GM12801 (cell line): ENCODE results near the gene COX6A2.

Experiments used
- CTCF ChIP-seq: IDR thresholded peaks from one replicate; pipeline ENCODE4 v1.5.1; 2011; ENCODE audit warnings: control low read depth; ENCODE audit not compliant: insufficient read length; ENCODE audit errors: extremely low read depth

Gene COX6A2

GRCh38 chr16:31427441-31428278 is 500 bp downstream of the COX6A2 start:
- TF ChIP-seq CTCF = no peak

GRCh38 chr16:31423801-31424200 is 4.4 kb downstream of the COX6A2 start:
- no peak for TF ChIP-seq CTCF

GRCh38 chr16:31423241-31423640 is 4.9 kb downstream of the COX6A2 start:
- no peak for TF ChIP-seq CTCF

GRCh38 chr16:31421587-31421986 is 6.6 kb downstream of the COX6A2 start:
- no peak for TF ChIP-seq CTCF

GRCh38 chr16:31420037-31420436 is 8.1 kb downstream of the COX6A2 start:
- TF ChIP-seq CTCF = no peak

- no peak for TF ChIP-seq CTCF
Observed at GRCh38 chr16:31417916-31418315, 10.2 kb downstream of the COX6A2 start.

GRCh38 chr16:31416371-31416770 is 11.8 kb downstream of the COX6A2 start:
- no peak for TF ChIP-seq CTCF
